Erythroblast (primary cell): ENCODE results near the gene TYMS.

Experiments used
- GATA1 ChIP-seq: IDR thresholded peaks from 2 replicates; pipeline ENCODE4 v1.6.1; 2011; ENCODE audit warnings: low read depth, mild to moderate bottlenecking, control low read depth, low read length, moderate library complexity
- POLR2A ChIP-seq: IDR thresholded peaks from 2 replicates; pipeline ENCODE4 v1.6.1; 2011; ENCODE audit warnings: mild to moderate bottlenecking, low read length

DNA sequence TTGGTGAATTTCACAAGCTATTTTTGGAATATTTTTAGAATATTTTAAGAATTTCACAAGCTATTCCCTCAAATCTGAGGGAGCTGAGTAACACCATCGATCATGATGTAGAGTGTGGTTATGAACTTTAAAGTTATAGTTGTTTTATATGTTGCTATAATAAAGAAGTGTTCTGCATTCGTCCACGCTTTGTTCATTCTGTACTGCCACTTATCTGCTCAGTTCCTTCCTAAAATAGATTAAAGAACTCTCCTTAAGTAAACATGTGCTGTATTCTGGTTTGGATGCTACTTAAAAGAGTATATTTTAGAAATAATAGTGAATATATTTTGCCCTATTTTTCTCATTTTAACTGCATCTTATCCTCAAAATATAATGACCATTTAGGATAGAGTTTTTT lies 15.9 kb downstream of the TYMS start:
- no peak for TF ChIP-seq POLR2A
- TF ChIP-seq GATA1: no peak
